22Rv1 (cell line): ENCODE results near the gene CD36.

Source experiments
- CTCF ChIP-seq: fragments of 450-650 bp; IDR thresholded peaks from 2 replicates; pipeline ENCODE4 v1.5.1; 2017; ENCODE audit warnings: mild to moderate bottlenecking
- ZFX ChIP-seq: fragments of 450-650 bp; IDR thresholded peaks from 2 replicates; pipeline ENCODE4 v1.6.1; 2017; ENCODE audit warnings: antibody characterized with exemption, borderline replicate concordance

DNA sequence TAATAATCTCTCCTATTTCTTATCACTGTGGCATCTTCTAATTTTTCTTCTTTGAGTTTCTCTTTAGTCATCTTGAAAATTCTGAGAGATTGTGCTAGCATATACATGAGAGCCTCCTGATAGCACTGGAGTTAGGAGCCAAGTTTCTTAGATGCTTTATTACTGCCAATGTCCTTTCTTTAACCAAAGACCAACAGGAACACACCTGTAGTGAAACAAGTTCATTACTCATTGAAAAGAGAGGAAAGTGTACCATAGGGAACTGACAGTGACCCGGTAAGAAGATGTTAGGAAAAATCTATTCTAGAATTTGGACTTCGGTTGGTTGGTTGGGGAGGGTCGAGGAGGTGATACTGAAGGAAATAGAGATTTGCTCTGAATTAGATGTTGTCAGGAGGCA, 27.1 kb upstream of the CD36 start:
- no peak for TF ChIP-seq CTCF
- TF ChIP-seq ZFX, result no peak
